ENCODE results near the gene MIPOL1. TPM values are rescaled to one million over a fixed set of nuclear protein-coding genes. Genes with fewer than 3 reads are reported as not detected.
"Not testable (repeated sequence)": the region's sequence is repeated elsewhere in the genome, so short reads cannot be mapped to it uniquely, and the experiment has no call there.

Gene MIPOL1
- total RNA-seq, 4 donors from 2014 or later = 4.8 to 21.5 (median 11.8) TPM

GRCh38 chr14:37181441-37181840 lies 16.3 kb upstream of the MIPOL1 start:
- no peak for DNase-seq
- 80 to 82% methylated on average over 4 to 6 of the region's 6 CpGs for WGBS, 2 donors (ENCODE audit: low coverage in 1 of 2)
- no peaks in the 10 kb centered on the region for H3K27me3 ChIP-seq
- no peaks in the 10 kb centered on the region for H3K4me1 ChIP-seq
- no peaks in the 10 kb centered on the region for H3K36me3 ChIP-seq
- intact Hi-C loops (cut with DNase I; ENCODE audit: low total_unique reads) = no loop called here
- H3K4me3 ChIP-seq = no peak overlapping the region
- no peak overlapping the region for H3K27ac ChIP-seq
- H3K9me3 ChIP-seq = no peaks in the 10 kb centered on the region
- TF ChIP-seq CTCF (IDR thresholded peaks at IDR 0.05) (no peak), EP300 (IDR thresholded peaks at IDR 0.05; ENCODE audit: low read depth) (no peak), POLR2AphosphoS5 (IDR thresholded peaks at IDR 0.05) (no peak), POLR2A (IDR thresholded peaks at IDR 0.05) (no peak)
- in situ Hi-C loops (cut with MboI; ENCODE audit: low pct_ligation_motif_present in 1 of 4, low pct_unique_long_range_greater_than_20kb in 1 of 4, low sequenced_read_pairs in 3 of 4) = no loop called here

GRCh38 chr14:37184520-37184919 lies 13.2 kb upstream of the MIPOL1 start:
- DNase-seq; in situ Hi-C loops (cut with MboI; ENCODE audit: low pct_ligation_motif_present in 1 of 4, low pct_unique_long_range_greater_than_20kb in 1 of 4, low sequenced_read_pairs in 3 of 4): not testable (repeated sequence)

GRCh38 chr14:37185670-37186069 lies 12.1 kb upstream of the MIPOL1 start:
- Histone ChIP-seq H3K4me3 (no peak overlapping the region), H3K4me1 (no peaks in the 10 kb centered on the region), H3K36me3 (no peaks in the 10 kb centered on the region), H3K27me3 (no peaks in the 10 kb centered on the region), H3K9me3 (no peaks in the 10 kb centered on the region), H3K27ac (no peak overlapping the region)
- TF ChIP-seq CTCF (IDR thresholded peaks at IDR 0.05) = no peak
- no peak for TF ChIP-seq POLR2AphosphoS5 (IDR thresholded peaks at IDR 0.05)
- in situ Hi-C loops (cut with MboI; ENCODE audit: low pct_ligation_motif_present in 1 of 4, low pct_unique_long_range_greater_than_20kb in 1 of 4, low sequenced_read_pairs in 3 of 4) = no loop called here
- intact Hi-C loops (cut with DNase I; ENCODE audit: low total_unique reads) = no loop called here
- no peak for DNase-seq

More at GRCh38 chr14:37184520-37184919, 13.2 kb upstream of the MIPOL1 start:
- H3K4me1 ChIP-seq; H3K27me3 ChIP-seq; H3K9me3 ChIP-seq; intact Hi-C loops (cut with DNase I; ENCODE audit: low total_unique reads); H3K4me3 ChIP-seq; H3K36me3 ChIP-seq; H3K27ac ChIP-seq: not testable (repeated sequence)
- 82 to 88% methylated on average over 3 to 8 of the region's 8 CpGs for WGBS, 2 donors (ENCODE audit: low coverage in 1 of 2)

GRCh38 chr14:37186865-37187264 lies 10.9 kb upstream of the MIPOL1 start:
- H3K9me3 ChIP-seq = no peaks in the 10 kb centered on the region
- 87 to 100% methylated on average over 1 of the region's 1 CpG for WGBS, 2 donors (ENCODE audit: low coverage in 1 of 2)
- no peaks in the 10 kb centered on the region for H3K27me3 ChIP-seq
- in situ Hi-C loops (cut with MboI; ENCODE audit: low pct_ligation_motif_present in 1 of 4, low pct_unique_long_range_greater_than_20kb in 1 of 4, low sequenced_read_pairs in 3 of 4) (no loop called here), intact Hi-C loops (cut with DNase I; ENCODE audit: low total_unique reads) (no loop called here)
- no peaks in the 10 kb centered on the region for H3K4me1 ChIP-seq
- no peaks in the 10 kb centered on the region for H3K36me3 ChIP-seq
- H3K27ac ChIP-seq = no peak overlapping the region
- TF ChIP-seq POLR2A (IDR thresholded peaks at IDR 0.05) = no peak
- TF ChIP-seq EP300 (IDR thresholded peaks at IDR 0.05; ENCODE audit: low read depth) = no peak
- TF ChIP-seq CTCF (IDR thresholded peaks at IDR 0.05) = no peak
- no peak for TF ChIP-seq POLR2AphosphoS5 (IDR thresholded peaks at IDR 0.05)
- no peak for DNase-seq
- no peak overlapping the region for H3K4me3 ChIP-seq

GRCh38 chr14:37187294-37187693 lies 10.4 kb upstream of the MIPOL1 start:
- WGBS, 2 donors (ENCODE audit: low coverage in 1 of 2) = 64 to 67% methylated on average over 2 to 3 of the region's 3 CpGs
- no peaks in the 10 kb centered on the region for H3K4me1 ChIP-seq
- H3K4me3 ChIP-seq = no peak overlapping the region
- no peaks in the 10 kb centered on the region for H3K9me3 ChIP-seq
- H3K36me3 ChIP-seq = no peaks in the 10 kb centered on the region
- intact Hi-C loops (cut with DNase I; ENCODE audit: low total_unique reads) (no loop called here), in situ Hi-C loops (cut with MboI; ENCODE audit: low pct_ligation_motif_present in 1 of 4, low pct_unique_long_range_greater_than_20kb in 1 of 4, low sequenced_read_pairs in 3 of 4) (no loop called here)
- H3K27me3 ChIP-seq = no peaks in the 10 kb centered on the region
- no peak for DNase-seq
- H3K27ac ChIP-seq = no peak overlapping the region
- TF ChIP-seq CTCF (IDR thresholded peaks at IDR 0.05) (no peak), POLR2AphosphoS5 (IDR thresholded peaks at IDR 0.05) (no peak), EP300 (IDR thresholded peaks at IDR 0.05; ENCODE audit: low read depth) (no peak), POLR2A (IDR thresholded peaks at IDR 0.05) (no peak)

- H3K27me3 ChIP-seq; H3K27ac ChIP-seq; H3K4me3 ChIP-seq; in situ Hi-C loops (cut with MboI; ENCODE audit: low pct_ligation_motif_present in 1 of 4, low pct_unique_long_range_greater_than_20kb in 1 of 4, low sequenced_read_pairs in 3 of 4); DNase-seq; H3K4me1 ChIP-seq; H3K9me3 ChIP-seq; intact Hi-C loops (cut with DNase I; ENCODE audit: low total_unique reads); H3K36me3 ChIP-seq: not testable (repeated sequence)
- 71% methylated on average over 9 of the region's 9 CpGs; no CpG with 5 or more reads in 1 of the 2 donors for WGBS, 2 donors (ENCODE audit: low coverage in 1 of 2)
Observed at GRCh38 chr14:37187840-37188577, 9.7 kb upstream of the MIPOL1 start.

- DNase-seq; H3K4me1 ChIP-seq; H3K27ac ChIP-seq; H3K4me3 ChIP-seq; H3K36me3 ChIP-seq; H3K27me3 ChIP-seq; intact Hi-C loops (cut with DNase I; ENCODE audit: low total_unique reads); H3K9me3 ChIP-seq; in situ Hi-C loops (cut with MboI; ENCODE audit: low pct_ligation_motif_present in 1 of 4, low pct_unique_long_range_greater_than_20kb in 1 of 4, low sequenced_read_pairs in 3 of 4): not testable (repeated sequence)
- 92 to 94% methylated on average over 2 of the region's 2 CpGs for WGBS, 2 donors (ENCODE audit: low coverage in 1 of 2)
Observed at GRCh38 chr14:37189733-37190132, 8.0 kb upstream of the MIPOL1 start.
